ENCODE results near the gene NET1. TPM values are rescaled to one million over a fixed set of nuclear protein-coding genes. Genes with fewer than 3 reads are reported as not detected.

NET1 gene
- total RNA-seq, 1 donor = 51.0 TPM

- Histone ChIP-seq H3K4me3 (ENCODE audit: insufficient read depth, low read length) (no peak overlapping the region), H3K79me2 (ENCODE audit: insufficient read depth, low read length) (no peaks in the 10 kb centered on the region), H3K36me3 (ENCODE audit: insufficient read depth, low read length) (no peaks in the 10 kb centered on the region), H4K20me1 (ENCODE audit: insufficient read depth, low read length) (no peaks in the 10 kb centered on the region), H3K4me2 (ENCODE audit: insufficient read depth, low read length) (no peak overlapping the region), H3K27ac (ENCODE audit: low read depth, low read length) (no peak overlapping the region), H3K27me3 (ENCODE audit: insufficient read depth, low read length) (no peaks in the 10 kb centered on the region), H3K9me3 (ENCODE audit: low read depth, low read length) (no peaks in the 10 kb centered on the region), H3K4me1 (ENCODE audit: insufficient read depth, low read length) (no peaks in the 10 kb centered on the region), H2AFZ (ENCODE audit: low read length) (no peak overlapping the region)
- TF ChIP-seq, protein P1, sequence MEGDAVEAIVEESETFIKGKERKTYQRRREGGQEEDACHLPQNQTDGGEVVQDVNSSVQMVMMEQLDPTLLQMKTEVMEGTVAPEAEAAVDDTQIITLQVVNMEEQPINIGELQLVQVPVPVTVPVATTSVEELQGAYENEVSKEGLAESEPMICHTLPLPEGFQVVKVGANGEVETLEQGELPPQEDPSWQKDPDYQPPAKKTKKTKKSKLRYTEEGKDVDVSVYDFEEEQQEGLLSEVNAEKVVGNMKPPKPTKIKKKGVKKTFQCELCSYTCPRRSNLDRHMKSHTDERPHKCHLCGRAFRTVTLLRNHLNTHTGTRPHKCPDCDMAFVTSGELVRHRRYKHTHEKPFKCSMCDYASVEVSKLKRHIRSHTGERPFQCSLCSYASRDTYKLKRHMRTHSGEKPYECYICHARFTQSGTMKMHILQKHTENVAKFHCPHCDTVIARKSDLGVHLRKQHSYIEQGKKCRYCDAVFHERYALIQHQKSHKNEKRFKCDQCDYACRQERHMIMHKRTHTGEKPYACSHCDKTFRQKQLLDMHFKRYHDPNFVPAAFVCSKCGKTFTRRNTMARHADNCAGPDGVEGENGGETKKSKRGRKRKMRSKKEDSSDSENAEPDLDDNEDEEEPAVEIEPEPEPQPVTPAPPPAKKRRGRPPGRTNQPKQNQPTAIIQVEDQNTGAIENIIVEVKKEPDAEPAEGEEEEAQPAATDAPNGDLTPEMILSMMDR (IDR thresholded peaks at IDR 0.05; ENCODE audit: extremely low read depth, low read depth, low read length) = no peak
- no peak for DNase-seq (ENCODE audit: insufficient read length, low spot score, missing footprints)
Measured at GRCh38 chr10:5491477-5491876, 79.1 kb downstream of the NET1 start.

GRCh38 chr10:5492322-5492855 lies 80.0 kb downstream of the NET1 start:
- DNase-seq (ENCODE audit: insufficient read length, low spot score, missing footprints) = peak; percentile 35
- TF ChIP-seq, protein P1 (IDR thresholded peaks at IDR 0.05; ENCODE audit: extremely low read depth, low read depth, low read length) = no peak
- Histone ChIP-seq H3K4me3 (ENCODE audit: insufficient read depth, low read length) (no peak overlapping the region), H3K27me3 (ENCODE audit: insufficient read depth, low read length) (no peaks in the 10 kb centered on the region), H3K9me3 (ENCODE audit: low read depth, low read length) (no peaks in the 10 kb centered on the region), H3K4me1 (ENCODE audit: insufficient read depth, low read length) (no peaks in the 10 kb centered on the region), H3K79me2 (ENCODE audit: insufficient read depth, low read length) (no peaks in the 10 kb centered on the region), H2AFZ (ENCODE audit: low read length) (no peak overlapping the region), H3K27ac (ENCODE audit: low read depth, low read length) (no peak overlapping the region), H4K20me1 (ENCODE audit: insufficient read depth, low read length) (no peaks in the 10 kb centered on the region), H3K4me2 (ENCODE audit: insufficient read depth, low read length) (no peak overlapping the region), H3K36me3 (ENCODE audit: insufficient read depth, low read length) (no peaks in the 10 kb centered on the region)

- no peak overlapping the region for H3K4me2 ChIP-seq (ENCODE audit: insufficient read depth, low read length)
- no peaks in the 10 kb centered on the region for H3K4me1 ChIP-seq (ENCODE audit: insufficient read depth, low read length)
- no peaks in the 10 kb centered on the region for H3K36me3 ChIP-seq (ENCODE audit: insufficient read depth, low read length)
- no peak overlapping the region for H3K4me3 ChIP-seq (ENCODE audit: insufficient read depth, low read length)
- no peaks in the 10 kb centered on the region for H3K79me2 ChIP-seq (ENCODE audit: insufficient read depth, low read length)
- DNase-seq (ENCODE audit: insufficient read length, low spot score, missing footprints) = peak; percentile 65
- no peaks in the 10 kb centered on the region for H4K20me1 ChIP-seq (ENCODE audit: insufficient read depth, low read length)
- H2AFZ ChIP-seq (ENCODE audit: low read length) = no peak overlapping the region
- no peaks in the 10 kb centered on the region for H3K9me3 ChIP-seq (ENCODE audit: low read depth, low read length)
- no peak overlapping the region for H3K27ac ChIP-seq (ENCODE audit: low read depth, low read length)
- TF ChIP-seq, protein P1 (IDR thresholded peaks at IDR 0.05; ENCODE audit: extremely low read depth, low read depth, low read length) = no peak
- no peaks in the 10 kb centered on the region for H3K27me3 ChIP-seq (ENCODE audit: insufficient read depth, low read length)
Measured at GRCh38 chr10:5492929-5493576, 80.7 kb downstream of the NET1 start.

GRCh38 chr10:5493691-5494090 lies 81.3 kb downstream of the NET1 start:
- DNase-seq (ENCODE audit: insufficient read length, low spot score, missing footprints) = peak; percentile 3
- Histone ChIP-seq H3K36me3 (ENCODE audit: insufficient read depth, low read length) (no peaks in the 10 kb centered on the region), H3K27ac (ENCODE audit: low read depth, low read length) (no peak overlapping the region), H3K4me3 (ENCODE audit: insufficient read depth, low read length) (no peak overlapping the region), H4K20me1 (ENCODE audit: insufficient read depth, low read length) (no peaks in the 10 kb centered on the region), H2AFZ (ENCODE audit: low read length) (no peak overlapping the region), H3K4me2 (ENCODE audit: insufficient read depth, low read length) (no peak overlapping the region), H3K4me1 (ENCODE audit: insufficient read depth, low read length) (no peaks in the 10 kb centered on the region), H3K79me2 (ENCODE audit: insufficient read depth, low read length) (no peaks in the 10 kb centered on the region), H3K9me3 (ENCODE audit: low read depth, low read length) (no peaks in the 10 kb centered on the region), H3K27me3 (ENCODE audit: insufficient read depth, low read length) (no peaks in the 10 kb centered on the region)
- TF ChIP-seq, protein P1 (IDR thresholded peaks at IDR 0.05; ENCODE audit: extremely low read depth, low read depth, low read length) = no peak

Data from osteoblast (primary cell).